ENCODE measurements around the gene DENND6B. TPM values are rescaled to one million over a fixed set of nuclear protein-coding genes. Genes with fewer than 3 reads are reported as not detected.

The DENND6B gene
- total and polyA plus RNA-seq, 2 donors (not counting 1 experiment from before 2014, with no cell fraction given), result 2.8 to 10.3 TPM

GRCh38 chr22:50286275-50286674 lies 40.5 kb downstream of the DENND6B start:
- whole genome bisulfite sequencing (ENCODE audit: insufficient coverage), result 86% methylated on average over 20 of the region's 21 CpGs
- POLR2A ChIA-PET, result no interaction called here
- H3K4me1 Mint-ChIP-seq, result peaks cover 2% of the 10 kb centered on the region

More at GRCh38 chr22:50286275-50286674, 40.5 kb downstream of the DENND6B start:
- no peak for ATAC-seq (ENCODE audit: low read depth)
- Histone ChIP-seq H4K20me1 (ENCODE audit: control insufficient read depth, insufficient read depth, low read length, poor library complexity, severe bottlenecking) (no peaks in the 10 kb centered on the region), H3K27me3 (replicated peaks in 1 of 4; ENCODE audit: control extremely low read depth in 1 of 4, control insufficient read depth in 3 of 4, insufficient read depth in 4 of 4, low read length in 3 of 4) (peaks cover 0 to 11% (median 5%) of the 10 kb centered on the region in 4 experiments), H3K9me3 (ENCODE audit: control extremely low read depth in 1 of 3, control insufficient read depth in 2 of 3, insufficient read depth in 1 of 3, low read length in 2 of 3) (peaks cover 0 to 3% (median 0%) of the 10 kb centered on the region in 3 donors), H3K4me2 (replicated peaks; ENCODE audit: low read depth, low read length, poor library complexity, severe bottlenecking) (no peak overlapping the region), H3K9ac (ENCODE audit: low read length) (no peak overlapping the region), H3K36me3 (replicated peaks in 1 of 2; ENCODE audit: control extremely low read depth in 1 of 2, control insufficient read depth in 1 of 2, extremely low read depth in 1 of 2, insufficient read depth in 2 of 2, low read length in 1 of 2) (no peaks in the 10 kb centered on the region), H3K4me3 (ENCODE audit: control extremely low read depth in 1 of 5, extremely low read depth in 1 of 5, insufficient read depth in 1 of 5, low read depth in 2 of 5, low read length in 4 of 5) (no peak overlapping the region), H3K4me1 (ENCODE audit: control insufficient read depth in 2 of 2, insufficient read depth in 2 of 2, low read length in 2 of 2) (peaks cover 5 to 10% of the 10 kb centered on the region in 2 donors), H2AFZ (ENCODE audit: insufficient read depth, low read depth, low read length, poor library complexity, severe bottlenecking) (no peak overlapping the region), H3K27ac (ENCODE audit: low read length in 2 of 2) (no peak overlapping the region), H3K79me2 (ENCODE audit: control insufficient read depth, insufficient read depth, low read length) (no peaks in the 10 kb centered on the region)
- Mint-ChIP-seq H3K27me3 (no peaks in the 10 kb centered on the region), H3K9me3 (ENCODE audit: insufficient read depth) (no peaks in the 10 kb centered on the region), H3K4me3 (no peak overlapping the region), H3K27ac (no peak overlapping the region)
- CTCF ChIA-PET, result no interaction called here
- intact Hi-C loops (cut with micrococcal nuclease), result no loop called here
- DNase-seq, result no peak
- TF ChIP-seq EZH2 (IDR thresholded peaks at IDR 0.05; ENCODE audit: borderline replicate concordance, insufficient read depth, low read depth, low read length, poor library complexity, severe bottlenecking) (no peak), CTCF (IDR thresholded peaks at IDR 0.05) (no peak)
